ENCODE measurements around the gene SAMD1.

GRCh38 chr19:14056741-14057356 is 33.7 kb downstream of the SAMD1 start:
- TF ChIP-seq, protein P1, sequence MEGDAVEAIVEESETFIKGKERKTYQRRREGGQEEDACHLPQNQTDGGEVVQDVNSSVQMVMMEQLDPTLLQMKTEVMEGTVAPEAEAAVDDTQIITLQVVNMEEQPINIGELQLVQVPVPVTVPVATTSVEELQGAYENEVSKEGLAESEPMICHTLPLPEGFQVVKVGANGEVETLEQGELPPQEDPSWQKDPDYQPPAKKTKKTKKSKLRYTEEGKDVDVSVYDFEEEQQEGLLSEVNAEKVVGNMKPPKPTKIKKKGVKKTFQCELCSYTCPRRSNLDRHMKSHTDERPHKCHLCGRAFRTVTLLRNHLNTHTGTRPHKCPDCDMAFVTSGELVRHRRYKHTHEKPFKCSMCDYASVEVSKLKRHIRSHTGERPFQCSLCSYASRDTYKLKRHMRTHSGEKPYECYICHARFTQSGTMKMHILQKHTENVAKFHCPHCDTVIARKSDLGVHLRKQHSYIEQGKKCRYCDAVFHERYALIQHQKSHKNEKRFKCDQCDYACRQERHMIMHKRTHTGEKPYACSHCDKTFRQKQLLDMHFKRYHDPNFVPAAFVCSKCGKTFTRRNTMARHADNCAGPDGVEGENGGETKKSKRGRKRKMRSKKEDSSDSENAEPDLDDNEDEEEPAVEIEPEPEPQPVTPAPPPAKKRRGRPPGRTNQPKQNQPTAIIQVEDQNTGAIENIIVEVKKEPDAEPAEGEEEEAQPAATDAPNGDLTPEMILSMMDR (IDR thresholded peaks at IDR 0.05; ENCODE audit: low read depth, low read length), result no peak
- no peak for TF ChIP-seq EZH2phosphoT487 (IDR thresholded peaks at IDR 0.05; ENCODE audit: low read depth)
